Endothelial cell of umbilical vein (primary cell): ENCODE measurements around the gene GAS5. TPM values are rescaled to one million over a fixed set of nuclear protein-coding genes. Genes with fewer than 3 reads are reported as not detected.

Experiments used
- BruUV-seq: library from RNA; stranded (reverse); fragments of 400-500 nt; replicated peaks from 2 replicates; lab custom pipeline; 2021; lab: Mats Ljungman, UMichigan
- CTCF ChIA-PET: fragments of 300-600, 350-600 bp; sonication (Branson Sonifier 250); formaldehyde crosslinking; loops from one replicate; lab custom pipeline; 2021; ENCODE audit warnings: antibody characterized with exemption, inconsistent platforms; lab: Charles Lee
- POLR2A ChIA-PET: fragments of 300-600, 350-600 bp; sonication (Branson Sonifier 250); formaldehyde crosslinking; loops from one replicate; lab custom pipeline; 2021; ENCODE audit warnings: antibody characterized with exemption, inconsistent platforms; lab: Charles Lee
- DNase-seq: peaks from one replicate; pipeline ENCODE4 v3.0.0-alpha.2; 2011; ENCODE audit warnings: low read depth, low spot score
- FAIRE-seq: peaks from 2 replicates; lab custom pipeline; 2011; peaks lifted over from hg19 to GRCh38; lab: Jason Lieb, UNC
- H2AFZ ChIP-seq: 2 replicates; pipeline ENCODE4 v1.6.0; 2012; ENCODE audit warnings: low read depth, low read length, control low read depth, inconsistent platforms
- H3K27ac ChIP-seq: 2 replicates; pipeline ENCODE4 v1.5.1; 2011; ENCODE audit warnings: low read depth, mild to moderate bottlenecking, control low read depth, low read length, moderate library complexity; ENCODE audit not compliant: insufficient read depth
- H3K27me3 ChIP-seq, 2 experiments: 2 replicates each; pipeline versions ENCODE4 v1.6.0 to v1.6.1; 2011; ENCODE audit warnings: low read length in 2 of 2, mixed read lengths in 1 of 2; ENCODE audit not compliant: control insufficient read depth in 2 of 2, insufficient read depth in 2 of 2
- H3K36me3 ChIP-seq, 2 experiments: 2 replicates in 1 of 2; 3 replicates in 1 of 2; pipeline ENCODE4 v1.5.1; 2011; ENCODE audit warnings: low read length in 2 of 2, mild to moderate bottlenecking in 1 of 2, moderate library complexity in 1 of 2; ENCODE audit not compliant: control insufficient read depth in 2 of 2, insufficient read depth in 2 of 2; ENCODE audit errors: extremely low read depth in 1 of 2
- H3K4me1 ChIP-seq: 3 replicates; pipeline ENCODE4 v1.5.1; 2011; ENCODE audit warnings: mild to moderate bottlenecking, low read length; ENCODE audit not compliant: control insufficient read depth, insufficient read depth; ENCODE audit errors: extremely low read depth
- H3K4me2 ChIP-seq: 2 replicates; pipeline ENCODE4 v1.6.1; 2011; ENCODE audit warnings: low read length, control low read depth, mixed read lengths; ENCODE audit not compliant: insufficient read depth
- H3K4me3 ChIP-seq, 3 experiments: fragments of 200-600 bp in 1 of 3; sonication (generic), shearing (Covaris generic) in 1 of 3; replicated peaks in 1 of 3; 2 replicates each; pipeline ENCODE4 v1.5.1; 2011 to 2016; ENCODE audit warnings: control low read depth in 3 of 3, low read length in 3 of 3, mild to moderate bottlenecking in 2 of 3, inconsistent platforms in 1 of 3, low read depth in 1 of 3, moderate library complexity in 1 of 3; ENCODE audit not compliant: insufficient read depth in 1 of 3
- H3K79me2 ChIP-seq: 2 replicates; pipeline ENCODE4 v1.6.0; 2012; ENCODE audit warnings: low read length, inconsistent platforms; ENCODE audit not compliant: control insufficient read depth, insufficient read depth
- H3K9ac ChIP-seq: replicated peaks from 2 replicates; pipeline ENCODE3; 2011; ENCODE audit warnings: low read length, control low read depth; ENCODE audit not compliant: insufficient read depth; ENCODE audit errors: extremely low read depth
- H3K9me1 ChIP-seq: replicated peaks from 3 replicates; pipeline ENCODE4 v1.6.0; 2011; ENCODE audit warnings: mild to moderate bottlenecking, low read length; ENCODE audit not compliant: control insufficient read depth, insufficient read depth; ENCODE audit errors: extremely low read depth
- H3K9me3 ChIP-seq: replicated peaks from 2 replicates; pipeline ENCODE4 v1.5.1; 2012; ENCODE audit warnings: low read length, inconsistent platforms; ENCODE audit not compliant: control insufficient read depth, insufficient read depth
- H4K20me1 ChIP-seq: replicated peaks from 2 replicates; pipeline ENCODE3; 2011; ENCODE audit warnings: mild to moderate bottlenecking, low read length; ENCODE audit not compliant: control insufficient read depth, insufficient read depth; ENCODE audit errors: extremely low read depth
- EZH2 ChIP-seq: IDR thresholded peaks from 2 replicates; pipeline ENCODE4 v1.6.1; 2012; ENCODE audit warnings: borderline replicate concordance, low read depth, mild to moderate bottlenecking, moderate library complexity, low read length, inconsistent platforms; ENCODE audit not compliant: severe bottlenecking
- FOS ChIP-seq: IDR thresholded peaks from 2 replicates; pipeline ENCODE4 v1.6.1; 2011; ENCODE audit warnings: mild to moderate bottlenecking, low read length, moderate library complexity, borderline replicate concordance; ENCODE audit not compliant: insufficient read depth
- GATA2 ChIP-seq: IDR thresholded peaks from 2 replicates; pipeline ENCODE4 v1.7.0; 2011; ENCODE audit warnings: low read depth, mild to moderate bottlenecking, moderate library complexity, mixed read lengths, low read length; ENCODE audit not compliant: insufficient read length, insufficient read depth
- JUN ChIP-seq: IDR thresholded peaks from 2 replicates; pipeline ENCODE4 v1.6.1; 2011; ENCODE audit warnings: borderline replicate concordance, low read depth; ENCODE audit not compliant: insufficient read length, insufficient read depth
- POLR2A ChIP-seq: IDR thresholded peaks from 2 replicates; pipeline ENCODE4 v1.6.1; 2012; ENCODE audit warnings: low read depth, mild to moderate bottlenecking, control low read depth, low read length
- POLR2AphosphoS5 ChIP-seq: IDR thresholded peaks from 2 replicates; pipeline ENCODE4 v1.6.1; 2012; ENCODE audit warnings: low read depth, mild to moderate bottlenecking, control low read depth, low read length, moderate library complexity; ENCODE audit not compliant: insufficient read depth
- dilution Hi-C: fragments of 300-500 bp; cut with MboI; formaldehyde crosslinking; loops from one replicate; pipeline ENCODE4 v1.15.0; 2019; ENCODE audit warnings: low sequenced_read_pairs; ENCODE audit not compliant: extremely low pct_ligation_motif_present
- intact Hi-C: fragments of 100-400 bp; cut with micrococcal nuclease; formaldehyde crosslinking; loops from one replicate; pipeline ENCODE4 v1.10.0; 2022
- polyA plus RNA-seq, 4 experiments: library from polyadenylated mRNA; depleted of rRNA in 3 of 4; stranded (reverse) in 3 of 4; unstranded in 1 of 4; fragments of >200 nt; gene quantifications; 2 replicates each; pipeline versions ENCODE4 v1.2.1 to v1.2.3, GENCODE V29; 2011 to 2012; ENCODE audit warnings: missing spikeins in 1 of 4
- total RNA-seq: library from RNA; stranded (reverse); gene quantifications from 2 replicates; pipeline ENCODE4 v1.2.3, GENCODE V29; 2021
- TF ChIP-seq, protein P1 (sequence below): IDR thresholded peaks from 2 replicates; pipeline ENCODE4 v1.6.1; 2011; ENCODE audit not compliant: insufficient read depth, insufficient read length
- TF ChIP-seq, protein P2 (sequence below), 2 donors: IDR thresholded peaks; 1 replicate in 1 of 2; 2 replicates in 1 of 2; pipeline ENCODE4 v1.5.1; 2011; ENCODE audit warnings: low read length in 2 of 2, mild to moderate bottlenecking in 2 of 2, moderate library complexity in 2 of 2, control low read depth in 1 of 2, inconsistent platforms in 1 of 2, low read depth in 1 of 2; ENCODE audit not compliant: insufficient read depth in 1 of 2; ENCODE audit errors: extremely low read depth in 1 of 2

GAS5 gene
- total and polyA plus RNA-seq, 2 donors (not counting 3 experiments of a cell fraction or from before 2014, with no cell fraction given): 343 to 492 TPM

DNA sequence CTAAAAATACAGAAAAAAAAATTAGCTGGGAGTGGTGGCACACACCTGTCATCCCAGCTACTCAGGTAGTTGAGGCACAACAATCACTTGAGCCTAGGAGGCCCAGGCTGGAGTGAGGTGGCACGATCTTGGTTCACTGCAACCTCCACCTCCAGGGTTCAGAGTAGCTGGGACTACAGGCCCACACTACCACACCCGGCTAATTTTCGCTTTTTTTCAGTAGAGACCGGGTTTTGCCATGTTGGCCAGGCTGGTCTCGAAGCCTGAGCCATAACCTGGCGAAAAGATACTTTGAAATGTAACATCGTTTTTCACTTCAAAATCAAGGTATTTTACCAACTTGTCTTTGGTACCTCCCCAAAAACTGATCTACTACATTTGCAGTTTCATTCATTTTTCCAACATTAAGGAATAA, 6.1 kb downstream of the GAS5 start:
- Histone ChIP-seq H2AFZ (no peak overlapping the region), H3K27me3 (no peaks in the 10 kb centered on the region), H3K9me1 (no peaks in the 10 kb centered on the region), H3K4me3 (no peak overlapping the region), H3K4me2 (no peak overlapping the region), H3K4me1 (peaks cover 19% of the 10 kb centered on the region), H3K79me2 (peaks cover 27% of the 10 kb centered on the region), H3K9me3 (no peaks in the 10 kb centered on the region), H3K36me3 (peaks cover 18 to 48% of the 10 kb centered on the region in 2 experiments), H3K27ac (no peak overlapping the region), H4K20me1 (peaks cover 6% of the 10 kb centered on the region), H3K9ac (no peak overlapping the region)
- DNase-seq (no peak), FAIRE-seq (no peak)
- peak; percentile 52 for TF ChIP-seq POLR2AphosphoS5
- TF ChIP-seq, protein P1, sequence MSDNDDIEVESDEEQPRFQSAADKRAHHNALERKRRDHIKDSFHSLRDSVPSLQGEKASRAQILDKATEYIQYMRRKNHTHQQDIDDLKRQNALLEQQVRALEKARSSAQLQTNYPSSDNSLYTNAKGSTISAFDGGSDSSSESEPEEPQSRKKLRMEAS: no peak
- TF ChIP-seq JUN: no peak
- peak; percentile 62 for TF ChIP-seq POLR2A
- TF ChIP-seq FOS: no peak
- no peak for TF ChIP-seq GATA2
- TF ChIP-seq, protein P2, sequence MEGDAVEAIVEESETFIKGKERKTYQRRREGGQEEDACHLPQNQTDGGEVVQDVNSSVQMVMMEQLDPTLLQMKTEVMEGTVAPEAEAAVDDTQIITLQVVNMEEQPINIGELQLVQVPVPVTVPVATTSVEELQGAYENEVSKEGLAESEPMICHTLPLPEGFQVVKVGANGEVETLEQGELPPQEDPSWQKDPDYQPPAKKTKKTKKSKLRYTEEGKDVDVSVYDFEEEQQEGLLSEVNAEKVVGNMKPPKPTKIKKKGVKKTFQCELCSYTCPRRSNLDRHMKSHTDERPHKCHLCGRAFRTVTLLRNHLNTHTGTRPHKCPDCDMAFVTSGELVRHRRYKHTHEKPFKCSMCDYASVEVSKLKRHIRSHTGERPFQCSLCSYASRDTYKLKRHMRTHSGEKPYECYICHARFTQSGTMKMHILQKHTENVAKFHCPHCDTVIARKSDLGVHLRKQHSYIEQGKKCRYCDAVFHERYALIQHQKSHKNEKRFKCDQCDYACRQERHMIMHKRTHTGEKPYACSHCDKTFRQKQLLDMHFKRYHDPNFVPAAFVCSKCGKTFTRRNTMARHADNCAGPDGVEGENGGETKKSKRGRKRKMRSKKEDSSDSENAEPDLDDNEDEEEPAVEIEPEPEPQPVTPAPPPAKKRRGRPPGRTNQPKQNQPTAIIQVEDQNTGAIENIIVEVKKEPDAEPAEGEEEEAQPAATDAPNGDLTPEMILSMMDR (IDR thresholded peaks at IDR 0.05; ENCODE audit: extremely low read depth in 1 of 2, insufficient read depth in 1 of 2, low read depth in 1 of 2, low read length in 2 of 2): no peak
- no peak for TF ChIP-seq EZH2
- intact Hi-C loops (no loop called here), dilution Hi-C loops (no loop called here)
- POLR2A ChIA-PET: interaction anchor here (2.2 kb wide), 1 partner anchor 8 kb away, joined by 10 read pairs; no protein-coding TSS in a partner anchor
- CTCF ChIA-PET: interaction anchor here (2.1 kb wide), 1 partner anchor 37 kb away, joined by 6 read pairs; the partner anchor contains the start of genes CENPL and DARS2
- BruUV-seq: no TSS peak
